Fibroblast of the conjunctiva (primary cell): Measurements from ENCODE around the gene TMEM150B.
"Not testable (repeated sequence)": the region's sequence is repeated elsewhere in the genome, so short reads cannot be mapped to it uniquely, and the experiment has no call there.

Experiments used
- DNase-seq: peaks from one replicate; pipeline ENCODE4 v3.0.0-alpha.2; 2010; ENCODE audit warnings: low read depth

The TMEM150B gene

GRCh38 chr19:55339105-55339888 is 14.2 kb upstream of the TMEM150B start, which contains the start of gene KMT5C:
TSS of gene KMT5C (plus strand) at chr19:55339876. CDS start at chr19:55341937, 2,061 bp downstream.
- peak; percentile 100 for DNase-seq

- DNase-seq, result no peak
Observed at GRCh38 chr19:55336101-55336500, 11.0 kb upstream of the TMEM150B start.

DNA sequence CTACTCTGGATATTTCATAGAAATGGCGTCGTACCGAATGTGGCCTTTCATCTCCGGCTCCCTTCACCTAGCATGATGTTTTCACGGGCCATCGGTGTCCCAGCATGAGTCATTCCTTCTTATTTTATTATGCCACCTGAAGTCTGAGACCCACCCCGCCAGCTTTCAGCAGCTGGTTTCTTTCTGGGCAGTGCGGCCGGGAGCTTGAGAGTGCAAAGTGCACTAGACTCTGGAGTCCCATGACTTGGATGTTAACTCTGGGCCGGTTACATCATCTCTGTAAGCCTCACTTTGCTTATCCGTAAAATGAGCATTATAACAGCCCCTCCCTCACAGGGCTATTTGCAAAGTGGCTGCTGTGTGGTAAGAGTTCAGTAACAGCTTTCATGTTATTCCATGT is 8.7 kb upstream of the TMEM150B start:
- no peak for DNase-seq

- not testable (repeated sequence) for DNase-seq
Observed at GRCh38 chr19:55329791-55330190, 4.7 kb upstream of the TMEM150B start.

DNA sequence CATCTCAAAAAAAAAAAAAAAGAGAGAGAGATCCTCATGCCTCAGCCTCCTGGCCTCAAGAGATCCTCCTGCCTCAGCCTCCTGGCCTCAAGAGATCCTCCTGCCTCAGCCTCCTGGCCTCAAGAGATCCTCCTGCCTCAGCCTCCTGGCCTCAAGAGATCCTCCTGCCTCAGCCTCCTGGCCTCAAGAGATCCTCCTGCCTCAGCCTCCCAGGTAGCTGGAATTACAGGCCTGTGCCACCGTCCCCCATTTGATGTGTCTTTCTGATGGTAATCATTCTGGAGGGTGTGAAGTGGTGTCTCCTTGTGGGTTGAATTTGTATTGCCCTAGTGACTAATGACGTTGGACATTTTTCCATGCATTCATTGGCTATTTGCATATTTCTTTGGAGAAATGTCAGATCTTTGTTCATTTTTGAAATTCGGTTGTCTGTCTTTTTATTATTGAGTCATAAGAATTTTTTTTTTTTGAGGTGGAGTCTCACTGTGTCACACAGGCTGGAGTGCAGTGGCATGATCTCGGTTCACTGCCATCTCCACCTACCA is 3.7 kb upstream of the TMEM150B start:
- DNase-seq, result not testable (repeated sequence)

DNA sequence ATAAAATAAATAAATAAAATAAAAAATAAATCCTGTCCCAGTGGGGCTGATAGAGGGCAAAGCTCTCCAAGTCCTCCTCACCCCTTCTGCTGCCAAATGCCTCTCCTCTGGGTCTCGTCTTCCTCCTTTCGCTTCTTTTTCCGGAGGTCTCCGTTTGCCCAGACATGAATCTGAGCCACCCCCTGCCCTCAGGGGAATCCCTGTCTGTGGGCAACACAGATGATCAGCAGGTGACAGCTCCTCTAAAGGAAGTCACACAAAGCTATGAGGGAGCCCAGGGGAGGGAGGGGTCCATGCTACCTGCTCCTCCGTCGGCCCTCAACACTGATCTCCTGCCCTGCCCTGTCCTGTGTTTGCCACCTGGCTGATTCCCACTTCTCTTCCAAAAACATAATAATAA is 479 bp downstream of the TMEM150B start:
- no peak for DNase-seq

DNA sequence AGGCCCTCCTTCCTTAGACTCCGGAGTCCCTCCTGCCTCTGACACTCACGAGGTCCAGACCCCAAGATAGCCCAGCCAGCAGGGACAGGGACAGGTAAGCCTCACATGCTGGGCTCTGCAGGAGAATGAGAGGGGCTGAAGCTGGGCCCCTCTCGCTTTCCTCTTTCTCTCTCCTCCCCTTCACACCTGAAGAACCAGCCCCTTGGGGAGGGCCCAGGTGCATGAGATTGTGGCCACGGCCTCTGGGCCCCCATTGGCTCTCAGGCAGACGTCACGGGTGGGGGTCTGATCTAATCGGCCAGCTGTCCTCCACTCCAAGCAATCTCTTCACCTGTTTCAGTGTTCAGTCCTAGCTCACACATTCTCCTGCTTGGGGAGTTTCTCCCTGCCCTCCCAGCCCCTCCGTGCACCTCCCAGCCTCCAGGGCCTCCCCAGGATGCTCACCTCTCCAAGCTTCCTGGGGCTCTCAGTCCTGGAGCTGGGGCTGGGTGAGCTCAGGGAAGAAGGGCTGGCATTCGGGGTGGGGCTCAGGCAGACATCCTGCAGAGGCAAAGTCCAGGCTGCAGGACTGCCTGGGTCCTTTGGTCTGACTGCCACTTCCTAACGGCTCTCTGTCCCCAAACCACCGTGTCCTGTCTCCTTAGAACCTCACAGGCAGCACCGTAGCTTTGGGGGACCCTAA is 2.8 kb downstream of the TMEM150B start:
- no peak for DNase-seq

DNA sequence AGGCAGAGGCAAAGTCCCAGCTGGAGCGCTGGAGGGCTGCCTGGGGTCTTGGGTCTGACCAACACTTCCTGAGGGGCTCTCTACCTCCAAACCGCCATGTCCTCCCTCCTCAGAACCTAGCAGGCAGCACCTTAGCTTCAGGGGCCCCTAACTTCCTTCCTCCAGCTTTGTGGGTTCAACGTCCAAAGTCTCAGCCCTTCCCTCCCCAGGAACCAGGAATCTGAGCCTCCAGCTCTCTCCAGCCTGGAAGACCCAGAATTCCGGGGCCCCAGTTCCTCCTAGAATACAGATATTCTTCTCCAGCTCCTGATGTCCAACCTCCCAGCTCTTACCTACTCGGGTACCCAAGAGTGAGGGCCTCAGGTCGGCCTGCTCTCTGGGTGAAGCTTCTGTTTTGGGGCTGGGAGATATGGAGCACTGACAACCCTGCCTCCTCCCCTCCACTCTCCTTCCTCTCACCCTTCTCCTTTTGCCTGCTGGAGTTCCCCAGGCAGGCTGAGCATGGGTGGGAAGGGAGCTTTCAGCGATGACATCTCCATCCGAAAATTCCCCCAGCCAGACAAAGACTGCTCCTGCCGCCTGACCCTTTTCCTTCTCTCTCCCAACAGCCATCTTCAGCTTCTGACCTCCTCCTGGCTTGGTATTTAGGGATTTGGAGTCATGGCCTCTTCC is 3.5 kb downstream of the TMEM150B start:
- DNase-seq, result no peak

GRCh38 chr19:55320844-55321419 is 4.2 kb downstream of the TMEM150B start:
- no peak for DNase-seq

DNA sequence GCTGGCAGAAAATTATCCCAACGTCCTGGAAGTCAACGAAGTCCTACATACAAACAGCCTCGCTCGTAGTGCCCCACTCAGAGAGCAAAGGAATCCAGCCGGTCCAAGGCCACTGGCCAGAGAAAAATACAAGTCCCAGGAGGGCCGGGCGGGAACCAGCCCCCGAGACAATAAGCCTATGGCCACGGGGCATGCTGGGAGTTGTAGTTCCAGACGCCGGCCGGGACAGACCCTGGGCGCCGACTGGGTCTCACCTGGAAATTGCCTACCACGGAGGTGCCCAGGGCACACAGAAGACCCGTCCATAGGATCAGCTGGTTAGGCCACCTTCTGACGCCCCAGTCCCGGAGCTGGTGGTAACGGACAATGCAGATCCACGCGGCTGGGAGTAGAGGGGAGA is 5.4 kb downstream of the TMEM150B start:
- DNase-seq, result no peak

GRCh38 chr19:55316646-55317045 is 8.5 kb downstream of the TMEM150B start:
- no peak for DNase-seq

- DNase-seq, result no peak
Observed at GRCh38 chr19:55315956-55316525, 9.1 kb downstream of the TMEM150B start.

DNA sequence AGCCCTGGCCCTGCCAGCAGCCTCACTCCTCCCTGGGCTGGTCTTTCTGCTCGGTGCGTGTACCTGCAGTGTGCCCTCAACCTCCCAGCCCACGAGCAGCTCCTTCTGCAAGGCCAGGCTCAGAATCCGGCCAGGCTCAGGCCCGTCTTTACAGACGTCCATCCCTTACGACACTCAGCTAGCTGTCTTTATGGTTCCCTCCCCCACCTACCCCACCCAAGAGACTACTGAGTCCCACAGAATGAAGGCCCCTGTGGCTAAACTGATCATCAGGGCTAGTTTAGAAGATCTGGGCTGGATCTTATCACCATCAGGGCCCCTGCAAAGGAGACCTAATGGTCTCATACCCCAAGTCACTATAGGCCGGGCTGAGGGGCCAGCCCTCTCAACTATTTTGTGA is 10.7 kb downstream of the TMEM150B start:
- DNase-seq, result no peak

- no peak for DNase-seq
Observed at GRCh38 chr19:55312621-55313512, 12.3 kb downstream of the TMEM150B start.

DNA sequence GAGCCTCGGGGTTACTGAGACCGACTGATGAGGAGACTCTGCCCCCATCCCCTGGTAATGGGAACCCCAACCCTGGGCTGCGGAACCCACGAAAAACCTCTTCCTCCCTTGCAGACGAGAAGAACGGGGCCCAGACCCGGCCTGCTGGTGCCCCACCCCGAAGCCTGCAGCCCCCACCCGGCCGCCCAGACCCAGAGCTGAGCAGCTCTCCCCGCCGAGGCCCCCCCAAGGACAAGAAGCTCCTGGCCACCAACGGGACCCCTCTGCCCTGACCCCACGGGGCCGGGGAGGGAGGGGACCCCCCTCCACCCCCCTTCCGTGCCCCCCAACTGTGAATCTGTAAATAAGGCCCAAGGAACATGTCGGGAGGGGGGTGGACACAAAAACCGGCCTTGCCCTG is 13.3 kb downstream of the TMEM150B start:
- DNase-seq, result no peak

GRCh38 chr19:55311397-55311796 is 13.7 kb downstream of the TMEM150B start:
- no peak for DNase-seq

DNA sequence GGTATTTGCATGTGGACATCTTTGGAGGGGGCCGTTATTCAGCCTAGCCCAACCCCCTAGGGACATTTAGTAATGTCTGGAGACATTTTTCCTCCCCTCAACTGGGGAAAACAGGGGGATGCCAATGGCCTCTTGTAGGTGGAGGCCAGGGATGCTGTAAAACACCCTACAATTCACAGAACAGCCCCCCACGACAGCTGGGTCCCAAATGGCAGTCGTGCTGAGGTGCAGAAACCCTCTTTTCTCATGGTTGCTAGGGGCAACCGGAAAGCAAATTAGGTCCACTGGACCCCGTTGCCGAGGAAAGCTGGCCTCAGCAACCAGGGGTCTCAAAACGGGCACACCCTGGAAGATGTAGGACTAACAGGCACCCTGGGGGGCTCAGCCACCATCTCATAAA is 14.6 kb downstream of the TMEM150B start:
- DNase-seq, result no peak

DNA sequence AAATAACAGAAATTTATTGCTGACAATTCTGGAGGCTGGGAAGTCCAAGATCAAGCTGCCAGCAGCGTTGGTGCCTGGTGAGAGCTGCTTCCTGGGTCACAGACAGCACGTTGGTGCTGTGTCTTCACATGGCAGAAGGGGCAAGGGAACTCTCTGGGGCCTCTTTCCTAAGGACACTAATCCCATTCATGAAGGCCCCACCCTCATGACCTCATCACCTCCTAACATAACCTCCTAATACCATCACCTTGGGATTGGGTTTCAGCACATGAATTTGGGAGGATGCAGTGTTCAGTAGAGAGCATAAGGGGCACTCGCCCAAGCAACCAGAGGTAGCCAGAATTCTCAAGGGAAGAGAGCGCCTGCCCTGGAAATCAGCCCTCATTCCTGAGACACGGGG is 15.7 kb downstream of the TMEM150B start:
- DNase-seq, result no peak

DNA sequence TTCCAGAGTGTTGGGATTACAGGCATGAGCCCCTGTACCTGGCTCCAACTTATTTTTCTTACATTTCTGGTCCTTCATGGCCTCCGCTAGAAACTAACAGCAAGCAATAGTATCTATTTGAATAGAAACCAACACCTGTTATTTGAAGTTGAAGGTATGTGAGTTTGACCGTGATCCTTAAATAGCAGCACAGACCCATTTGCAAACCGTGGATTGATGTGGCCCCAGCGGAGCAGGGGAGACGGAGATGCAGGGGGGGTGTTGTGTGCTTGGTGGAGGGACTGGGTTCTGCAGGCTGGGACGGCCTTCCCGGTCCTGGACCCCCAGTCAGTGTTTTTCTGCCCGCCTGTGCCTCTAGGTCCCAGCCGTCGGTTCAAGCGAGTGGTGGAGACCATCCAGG is 16.9 kb downstream of the TMEM150B start:
- DNase-seq, result no peak

- DNase-seq, result no peak
Observed at GRCh38 chr19:55306712-55307111, 18.4 kb downstream of the TMEM150B start.

DNA sequence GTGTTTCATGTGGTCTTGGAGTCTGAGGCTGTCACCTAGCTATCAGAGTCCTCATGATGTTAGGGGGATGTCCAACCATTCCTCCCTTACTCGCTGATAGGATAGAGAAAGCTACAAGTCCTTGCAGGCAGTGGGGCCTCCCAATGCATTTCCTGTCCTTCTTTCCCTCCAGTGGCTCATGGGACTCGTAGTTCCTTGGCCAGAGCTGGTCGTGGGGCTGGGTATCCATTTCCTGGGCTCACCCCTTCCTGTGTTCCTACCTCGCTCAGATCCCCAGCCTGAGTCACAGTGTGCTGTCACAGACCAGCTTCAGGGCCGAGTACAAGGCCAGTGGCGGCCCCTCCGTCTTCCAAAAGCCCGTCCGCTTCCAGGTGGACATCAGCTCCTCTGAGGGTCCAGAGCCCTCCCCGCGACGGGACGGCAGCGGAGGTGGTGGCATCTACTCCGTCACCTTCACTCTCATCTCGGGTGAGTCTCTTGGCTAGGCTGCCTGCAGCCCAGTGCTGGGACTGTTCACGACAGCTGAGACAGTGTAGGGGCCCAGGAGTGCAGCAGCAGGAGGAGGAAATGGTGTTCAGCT is 19.1 kb downstream of the TMEM150B start:
- DNase-seq, result no peak
